Left lung (tissue), 10 donors: Measurements from ENCODE around the gene LDLRAD3. TPM values are rescaled to one million over a fixed set of nuclear protein-coding genes. Genes with fewer than 3 reads are reported as not detected.

Experiments
- ATAC-seq: fragments of 200-7000 bp; cut with Tn5 transposase; one replicate; pipeline ENCODE4 v1.9.1; 2020; ENCODE audit warnings: moderate library complexity
- DNase-seq, 4 donors: peaks; one replicate each; pipeline ENCODE4 v3.0.0-alpha.2; 2013 to 2020
- H3K27ac ChIP-seq, 2 donors: fragments of 200-600 bp; sonication (generic) in 1 of 2; one replicate each; pipeline versions ENCODE4 v1.5.0 to v1.8.0; 2020 to 2021
- H3K27me3 ChIP-seq, 2 donors: fragments of 200-600 bp; sonication (generic) in 1 of 2; one replicate each; pipeline versions ENCODE4 v1.5.0 to v1.8.0; 2020 to 2021
- H3K36me3 ChIP-seq, 2 donors: fragments of 200-600 bp; sonication (generic) in 1 of 2; one replicate each; pipeline versions ENCODE4 v1.5.0 to v1.8.0; 2020 to 2021
- H3K4me1 ChIP-seq, 2 donors: fragments of 200-600 bp; one replicate each; pipeline ENCODE4 v1.8.0; 2021
- H3K4me3 ChIP-seq, 2 donors: fragments of 200-600 bp; sonication (generic) in 1 of 2; one replicate each; pipeline versions ENCODE4 v1.5.0 to v1.8.0; 2020 to 2021; ENCODE audit warnings: mild to moderate bottlenecking in 1 of 2
- H3K9me3 ChIP-seq, 2 donors: fragments of 200-600 bp; sonication (generic) in 1 of 2; one replicate each; pipeline versions ENCODE4 v1.5.0 to v1.8.0; 2020 to 2021
- intact Hi-C, 2 donors: fragments of 100-400 bp; cut with DNase I; formaldehyde crosslinking; loops; one replicate each; pipeline versions ENCODE4 v1.11.2 to v1.14.2; 2022
- polyA plus RNA-seq, 6 donors: library from polyadenylated mRNA; unstranded; fragments of 120-200 nt; gene quantifications; one replicate each; pipeline ENCODE4 v1.2.1, GENCODE V29; 2013; ENCODE audit not compliant: insufficient read length in 6 of 6
- total RNA-seq, 2 donors: library from RNA; stranded (reverse); fragmentation: NEBNext Ultra II Directional; extraction: Animal tissue kit (Norgen Biotek cat#: 25700); gene quantifications; one replicate each; pipeline ENCODE4 v1.2.1, GENCODE V29; 2021
- TF ChIP-seq, protein P1 (sequence below), 2 donors: fragments of 200-600 bp; sonication (generic) in 1 of 2; IDR thresholded peaks; one replicate each; pipeline versions ENCODE4 v1.5.0 to v1.8.0; 2021; ENCODE audit warnings: antibody characterized with exemption in 2 of 2
- donor health status: DM: no; HTN: yes; CAD: no.
- donor health status: DM: no; HTN: no; CAD: no.

Gene LDLRAD3
- total and polyA plus RNA-seq, 8 donors = 7.1 to 18.2 (median 16.8) TPM

DNA sequence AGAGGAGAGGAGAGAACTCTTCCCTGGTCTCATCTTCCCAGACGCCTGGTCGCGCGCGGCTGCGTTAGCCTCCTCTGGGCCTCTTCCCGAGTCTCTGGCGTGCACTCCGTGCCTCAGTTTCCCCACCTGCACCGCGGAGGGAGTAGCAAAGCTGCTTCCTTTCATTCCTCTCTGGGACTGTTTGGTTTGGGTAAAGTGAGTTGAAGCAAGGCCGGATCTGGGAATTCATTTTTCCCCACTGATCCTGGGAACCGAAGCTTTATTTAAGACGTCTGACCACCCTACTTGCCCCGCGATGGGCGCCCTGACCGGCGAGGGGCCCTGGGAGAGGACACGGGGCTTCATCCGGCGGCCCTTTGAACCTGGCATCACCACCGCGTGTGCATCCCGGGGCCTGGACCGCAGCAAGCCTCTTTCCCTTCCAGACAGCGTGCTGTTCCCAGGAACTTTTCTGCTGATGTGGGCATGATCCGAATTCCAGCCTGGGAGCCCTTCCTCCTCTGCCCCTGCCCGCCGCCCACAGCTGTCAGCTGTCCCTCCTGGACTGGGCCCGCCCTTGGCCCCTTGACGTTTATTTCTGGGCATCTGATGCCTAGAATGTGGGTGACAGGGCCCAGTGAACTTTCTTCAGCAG, 758 bp downstream of the LDLRAD3 start:
- H3K9me3 ChIP-seq = no peaks in the 10 kb centered on the region
- peak in 2 of 4 donors; percentile 10 to 61 for DNase-seq
- TF ChIP-seq, protein P1, sequence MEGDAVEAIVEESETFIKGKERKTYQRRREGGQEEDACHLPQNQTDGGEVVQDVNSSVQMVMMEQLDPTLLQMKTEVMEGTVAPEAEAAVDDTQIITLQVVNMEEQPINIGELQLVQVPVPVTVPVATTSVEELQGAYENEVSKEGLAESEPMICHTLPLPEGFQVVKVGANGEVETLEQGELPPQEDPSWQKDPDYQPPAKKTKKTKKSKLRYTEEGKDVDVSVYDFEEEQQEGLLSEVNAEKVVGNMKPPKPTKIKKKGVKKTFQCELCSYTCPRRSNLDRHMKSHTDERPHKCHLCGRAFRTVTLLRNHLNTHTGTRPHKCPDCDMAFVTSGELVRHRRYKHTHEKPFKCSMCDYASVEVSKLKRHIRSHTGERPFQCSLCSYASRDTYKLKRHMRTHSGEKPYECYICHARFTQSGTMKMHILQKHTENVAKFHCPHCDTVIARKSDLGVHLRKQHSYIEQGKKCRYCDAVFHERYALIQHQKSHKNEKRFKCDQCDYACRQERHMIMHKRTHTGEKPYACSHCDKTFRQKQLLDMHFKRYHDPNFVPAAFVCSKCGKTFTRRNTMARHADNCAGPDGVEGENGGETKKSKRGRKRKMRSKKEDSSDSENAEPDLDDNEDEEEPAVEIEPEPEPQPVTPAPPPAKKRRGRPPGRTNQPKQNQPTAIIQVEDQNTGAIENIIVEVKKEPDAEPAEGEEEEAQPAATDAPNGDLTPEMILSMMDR (IDR thresholded peaks at IDR 0.05) = no peak
- peak overlapping the region in 1 of 2 donors; percentile 41 for H3K27ac ChIP-seq
- H3K4me3 ChIP-seq = peak overlapping the region; percentile 38 to 51
- peaks cover 10 to 21% of the 10 kb centered on the region in 2 donors for H3K4me1 ChIP-seq
- intact Hi-C loops = no loop called here
- H3K27me3 ChIP-seq = peaks cover 0 to 46% of the 10 kb centered on the region in 2 donors
- no peaks in the 10 kb centered on the region for H3K36me3 ChIP-seq
- ATAC-seq = peak; percentile 14

DNA sequence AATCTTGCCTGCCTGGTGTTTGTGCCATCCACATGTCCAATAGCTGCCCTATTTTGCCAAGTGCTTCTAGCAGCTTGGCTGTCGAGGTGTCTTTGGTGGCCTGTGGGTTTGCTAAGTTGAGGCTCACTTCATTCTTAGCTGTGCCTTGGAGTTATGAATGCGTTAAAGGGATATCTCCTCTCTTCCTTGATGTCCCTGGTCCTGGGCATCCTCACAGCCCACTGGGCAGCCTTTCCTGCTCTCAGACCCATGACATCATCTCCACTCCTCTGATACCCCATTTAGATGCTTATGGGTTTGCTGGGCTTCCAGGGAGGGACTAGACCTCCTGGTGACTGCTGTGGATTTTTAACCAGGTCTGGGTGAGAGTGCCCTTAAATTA, 1.3 kb downstream of the LDLRAD3 start:
- H3K9me3 ChIP-seq = no peaks in the 10 kb centered on the region
- DNase-seq (no peak), ATAC-seq (no peak)
- H3K27me3 ChIP-seq = peaks cover 0 to 49% of the 10 kb centered on the region in 2 donors
- intact Hi-C loops = no loop called here
- H3K27ac ChIP-seq = no peak overlapping the region
- peaks cover 10 to 21% of the 10 kb centered on the region in 2 donors for H3K4me1 ChIP-seq
- TF ChIP-seq, protein P1 (IDR thresholded peaks at IDR 0.05) = no peak
- H3K4me3 ChIP-seq = peak overlapping the region in 1 of 2 donors; percentile 51
- no peaks in the 10 kb centered on the region for H3K36me3 ChIP-seq

DNA sequence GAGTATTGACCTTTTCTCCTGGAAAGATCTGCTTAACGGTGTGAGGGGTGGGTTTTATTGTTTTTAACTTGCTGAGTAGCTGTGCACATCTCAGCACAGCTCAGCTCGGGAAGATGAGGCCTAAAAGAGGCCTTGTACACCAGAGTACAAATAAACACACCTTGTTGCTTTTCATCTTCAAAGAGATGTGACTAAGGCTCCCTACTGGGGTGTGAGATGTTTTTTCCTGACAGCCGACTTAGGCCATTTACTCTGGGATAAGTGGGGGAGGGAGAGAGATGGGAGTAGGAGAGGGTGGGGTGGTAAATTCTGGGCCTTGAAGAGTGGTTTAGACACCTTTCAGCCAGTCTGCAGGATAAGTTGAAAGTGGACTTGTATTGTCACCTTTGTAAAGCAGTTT, 2.9 kb downstream of the LDLRAD3 start:
- Histone ChIP-seq H3K4me3 (no peak overlapping the region), H3K36me3 (no peaks in the 10 kb centered on the region), H3K9me3 (no peaks in the 10 kb centered on the region), H3K4me1 (peaks cover 10 to 21% of the 10 kb centered on the region in 2 donors), H3K27me3 (peaks cover 0 to 40% of the 10 kb centered on the region in 2 donors), H3K27ac (no peak overlapping the region)
- DNase-seq (no peak), ATAC-seq (no peak)
- intact Hi-C loops = no loop called here
- TF ChIP-seq, protein P1 (IDR thresholded peaks at IDR 0.05) = no peak

DNA sequence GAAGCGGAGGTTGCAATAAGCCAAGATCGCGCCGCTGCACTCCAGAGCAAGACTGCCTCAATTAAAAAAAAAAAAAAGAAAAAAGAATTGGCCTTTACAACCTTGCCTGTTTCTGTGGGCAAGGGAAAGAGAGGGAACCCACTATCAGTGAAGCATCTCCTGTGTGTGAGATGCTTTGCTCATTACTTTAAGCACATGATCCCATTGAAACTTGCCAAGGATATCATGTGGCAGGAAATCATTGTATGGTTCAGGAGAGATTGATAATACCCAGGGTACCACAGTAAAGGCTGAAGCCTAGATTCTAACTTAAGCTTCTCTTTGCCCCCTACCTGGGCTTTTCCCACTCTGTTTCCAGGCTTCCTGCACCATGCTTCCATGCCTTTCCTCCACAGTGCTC, 3.6 kb downstream of the LDLRAD3 start:
- H3K27me3 ChIP-seq = peaks cover 0 to 33% of the 10 kb centered on the region in 2 donors
- H3K9me3 ChIP-seq = no peaks in the 10 kb centered on the region
- peaks cover 10 to 21% of the 10 kb centered on the region in 2 donors for H3K4me1 ChIP-seq
- no peak overlapping the region for H3K27ac ChIP-seq
- H3K36me3 ChIP-seq = no peaks in the 10 kb centered on the region
- no peak overlapping the region for H3K4me3 ChIP-seq
- intact Hi-C loops = no loop called here
- ATAC-seq (no peak), DNase-seq (no peak)
- TF ChIP-seq, protein P1 (IDR thresholded peaks at IDR 0.05) = no peak

DNA sequence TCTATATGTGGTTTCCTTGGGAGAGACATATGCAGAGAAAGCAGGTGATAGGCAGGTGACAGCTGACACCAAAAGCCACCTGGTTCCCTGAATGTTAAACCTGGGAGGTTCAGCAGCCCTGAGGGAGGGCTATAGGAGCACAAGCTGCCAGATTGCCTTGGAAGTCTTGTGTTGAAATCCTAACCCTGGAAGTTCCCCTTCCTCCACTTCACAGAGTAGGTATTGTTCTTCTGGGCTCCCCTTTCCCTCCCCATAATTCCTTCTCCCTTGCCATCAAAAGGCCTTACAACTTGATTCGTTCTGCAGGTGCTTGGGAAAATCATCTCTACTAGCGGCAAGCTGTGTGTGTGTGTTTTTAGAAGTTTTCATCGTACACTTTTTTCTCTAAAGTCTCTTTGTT, 5.4 kb downstream of the LDLRAD3 start:
- no peak overlapping the region for H3K27ac ChIP-seq
- no peaks in the 10 kb centered on the region for H3K9me3 ChIP-seq
- intact Hi-C loops = no loop called here
- H3K36me3 ChIP-seq = no peaks in the 10 kb centered on the region
- ATAC-seq (no peak), DNase-seq (no peak)
- TF ChIP-seq, protein P1 (IDR thresholded peaks at IDR 0.05) = no peak
- peaks cover 6 to 13% of the 10 kb centered on the region in 2 donors for H3K4me1 ChIP-seq
- peaks cover 0 to 18% of the 10 kb centered on the region in 2 donors for H3K27me3 ChIP-seq
- H3K4me3 ChIP-seq = no peak overlapping the region
